Left lung (tissue), 10 donors: ENCODE data around the gene NECAB2. TPM values are rescaled to one million over a fixed set of nuclear protein-coding genes. Genes with fewer than 3 reads are reported as not detected.
A peak's percentile ranks its signal among the peaks of the same experiment; 100 is the strongest.

Experiments used
- ATAC-seq: fragments of 200-7000 bp; cut with Tn5 transposase; one replicate; pipeline ENCODE4 v1.9.1; 2020; ENCODE audit warnings: moderate library complexity
- DNase-seq, 4 donors: peaks; one replicate each; pipeline ENCODE4 v3.0.0-alpha.2; 2013 to 2020
- H3K27ac ChIP-seq, 2 donors: fragments of 200-600 bp; sonication (generic) in 1 of 2; one replicate each; pipeline versions ENCODE4 v1.5.0 to v1.8.0; 2020 to 2021
- H3K27me3 ChIP-seq, 2 donors: fragments of 200-600 bp; sonication (generic) in 1 of 2; one replicate each; pipeline versions ENCODE4 v1.5.0 to v1.8.0; 2020 to 2021
- H3K36me3 ChIP-seq, 2 donors: fragments of 200-600 bp; sonication (generic) in 1 of 2; one replicate each; pipeline versions ENCODE4 v1.5.0 to v1.8.0; 2020 to 2021
- H3K4me1 ChIP-seq, 2 donors: fragments of 200-600 bp; one replicate each; pipeline ENCODE4 v1.8.0; 2021
- H3K4me3 ChIP-seq, 2 donors: fragments of 200-600 bp; sonication (generic) in 1 of 2; one replicate each; pipeline versions ENCODE4 v1.5.0 to v1.8.0; 2020 to 2021; ENCODE audit warnings: mild to moderate bottlenecking in 1 of 2
- H3K9me3 ChIP-seq, 2 donors: fragments of 200-600 bp; sonication (generic) in 1 of 2; one replicate each; pipeline versions ENCODE4 v1.5.0 to v1.8.0; 2020 to 2021
- CTCF ChIP-seq, 2 donors: fragments of 200-600 bp; sonication (generic) in 1 of 2; IDR thresholded peaks; one replicate each; pipeline versions ENCODE4 v1.5.0 to v1.8.0; 2021; ENCODE audit warnings: antibody characterized with exemption in 2 of 2
- intact Hi-C, 2 donors: fragments of 100-400 bp; cut with DNase I; formaldehyde crosslinking; loops; one replicate each; pipeline versions ENCODE4 v1.11.2 to v1.14.2; 2022
- polyA plus RNA-seq, 6 donors: library from polyadenylated mRNA; unstranded; fragments of 120-200 nt; gene quantifications; one replicate each; pipeline ENCODE4 v1.2.1, GENCODE V29; 2013; ENCODE audit not compliant: insufficient read length in 6 of 6
- total RNA-seq, 2 donors: library from RNA; stranded (reverse); fragmentation: NEBNext Ultra II Directional; extraction: Animal tissue kit (Norgen Biotek cat#: 25700); gene quantifications; one replicate each; pipeline ENCODE4 v1.2.1, GENCODE V29; 2021
- donor health status: DM: no; HTN: yes; CAD: no.
- donor health status: DM: no; HTN: no; CAD: no.

Gene NECAB2
- total and polyA plus RNA-seq, 8 donors: 0.17 to 0.79 (median 0.42) TPM

- intact Hi-C loops: no loop called here
- Histone ChIP-seq H3K36me3 (no peaks in the 10 kb centered on the region), H3K9me3 (no peaks in the 10 kb centered on the region), H3K27me3 (no peaks in the 10 kb centered on the region), H3K4me1 (peaks cover 0 to 4% of the 10 kb centered on the region in 2 donors), H3K27ac (no peak overlapping the region), H3K4me3 (no peak overlapping the region)
- DNase-seq (peak in 1 of 4 donors; percentile 69), ATAC-seq (no peak)
- no peak for TF ChIP-seq CTCF (IDR thresholded peaks at IDR 0.05)
These were observed 32.2 kb upstream of the NECAB2 start for GRCh38 chr16:83935858-83936255.

GRCh38 chr16:83936581-83937165 lies 31.4 kb upstream of the NECAB2 start:
- intact Hi-C loops: no loop called here

DNA sequence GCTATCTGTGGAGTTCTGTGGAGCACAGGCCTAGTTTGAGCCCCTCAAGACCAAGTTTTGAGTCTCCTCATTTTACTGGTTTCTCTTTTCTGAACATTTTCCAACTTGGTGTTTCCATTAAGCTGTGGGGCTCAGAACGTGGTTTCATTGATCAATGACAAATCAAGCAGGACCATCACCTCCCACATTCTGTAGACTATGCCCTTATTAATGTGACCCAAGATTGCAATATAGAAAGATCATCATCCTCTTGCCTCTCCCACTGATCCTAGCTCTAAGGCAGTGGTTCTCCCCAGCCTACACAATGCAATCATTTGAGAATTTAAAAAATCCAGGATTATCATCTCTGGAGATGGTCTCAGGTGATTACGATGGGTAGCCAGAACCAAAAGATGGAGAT lies 30.8 kb upstream of the NECAB2 start:
- no peak for DNase-seq
- no peaks in the 10 kb centered on the region for H3K36me3 ChIP-seq

More at GRCh38 chr16:83936581-83937165, 31.4 kb upstream of the NECAB2 start:
- Histone ChIP-seq H3K4me1 (peaks cover 0 to 4% of the 10 kb centered on the region in 2 donors), H3K4me3 (no peak overlapping the region), H3K9me3 (no peaks in the 10 kb centered on the region), H3K36me3 (no peaks in the 10 kb centered on the region), H3K27me3 (no peaks in the 10 kb centered on the region), H3K27ac (no peak overlapping the region)
- DNase-seq: no peak
- no peak for TF ChIP-seq CTCF (IDR thresholded peaks at IDR 0.05)
- ATAC-seq: no peak

GRCh38 chr16:83937922-83938885 lies 29.8 kb upstream of the NECAB2 start:
- Histone ChIP-seq H3K9me3 (no peaks in the 10 kb centered on the region), H3K4me1 (peaks cover 0 to 4% of the 10 kb centered on the region in 2 donors), H3K27ac (no peak overlapping the region), H3K36me3 (no peaks in the 10 kb centered on the region), H3K4me3 (no peak overlapping the region), H3K27me3 (no peaks in the 10 kb centered on the region)
- intact Hi-C loops: no loop called here
- ATAC-seq (no peak), DNase-seq (no peak)
- no peak for TF ChIP-seq CTCF (IDR thresholded peaks at IDR 0.05)

More for the DNA sequence above, 30.8 kb upstream of the NECAB2 start:
- no peak for ATAC-seq
- H3K4me3 ChIP-seq: no peak overlapping the region
- no peak overlapping the region for H3K27ac ChIP-seq
- H3K9me3 ChIP-seq: no peaks in the 10 kb centered on the region
- TF ChIP-seq CTCF (IDR thresholded peaks at IDR 0.05): no peak
- H3K4me1 ChIP-seq: peaks cover 0 to 4% of the 10 kb centered on the region in 2 donors
- intact Hi-C loops: no loop called here
- no peaks in the 10 kb centered on the region for H3K27me3 ChIP-seq

DNA sequence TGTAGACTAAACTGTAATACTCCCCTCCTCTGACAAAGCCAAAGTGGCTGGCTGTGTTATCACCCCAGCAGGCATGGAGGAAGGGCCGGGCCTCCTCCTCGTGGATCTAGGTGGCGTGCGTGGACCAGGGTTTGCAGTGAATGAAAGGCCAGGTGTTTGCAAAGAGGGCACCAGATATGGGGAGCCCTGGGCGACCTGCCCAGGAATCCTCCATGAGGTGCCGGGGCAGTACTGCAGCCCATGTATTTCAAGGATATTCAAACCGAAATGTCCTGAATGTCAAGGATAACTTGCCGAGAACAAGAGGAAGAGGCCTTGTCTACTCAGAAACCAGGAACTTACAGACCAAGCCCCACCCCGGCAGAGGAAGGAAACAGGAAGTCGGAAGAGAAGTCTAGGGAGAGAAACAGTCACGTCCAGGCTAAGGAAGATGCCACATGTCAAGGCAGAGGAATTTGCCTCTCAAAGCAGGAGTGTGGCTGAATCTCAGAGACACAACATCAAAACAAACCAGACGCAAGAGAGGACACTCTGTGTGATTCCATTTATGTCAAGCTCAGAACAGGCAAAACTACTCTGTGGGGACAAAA lies 28.7 kb upstream of the NECAB2 start:
- H3K27ac ChIP-seq: peak overlapping the region in 1 of 2 donors; percentile 39
- intact Hi-C loops: no loop called here
- peaks cover 0 to 4% of the 10 kb centered on the region in 2 donors for H3K4me1 ChIP-seq
- H3K4me3 ChIP-seq: no peak overlapping the region
- H3K36me3 ChIP-seq: no peaks in the 10 kb centered on the region
- no peak for TF ChIP-seq CTCF (IDR thresholded peaks at IDR 0.05)
- no peaks in the 10 kb centered on the region for H3K9me3 ChIP-seq
- DNase-seq (no peak), ATAC-seq (peak; percentile 38)
- no peaks in the 10 kb centered on the region for H3K27me3 ChIP-seq
